NCI-H2029 (cell line): ENCODE data around the gene MKNK2.
A peak's percentile ranks its signal among the peaks of the same experiment; 100 is the strongest.

ENCODE experiments used
- DNase-seq: peaks from one replicate; lab custom pipeline; 2025; lab: John Stamatoyannopoulos, UW

Gene MKNK2

GRCh38 chr19:2057484-2058469 is 6.7 kb upstream of the MKNK2 start:
- no peak for DNase-seq

GRCh38 chr19:2056837-2057192 is 5.8 kb upstream of the MKNK2 start:
- DNase-seq = no peak

- peak; percentile 64 for DNase-seq
These were observed 5.1 kb upstream of the MKNK2 start for GRCh38 chr19:2055931-2056836.

- DNase-seq = no peak
These were observed 3.7 kb upstream of the MKNK2 start for GRCh38 chr19:2054763-2055162.

GRCh38 chr19:2053601-2054389 is 2.8 kb upstream of the MKNK2 start:
- DNase-seq = peak; percentile 46

- peak; percentile 34 for DNase-seq
These were observed 995 bp upstream of the MKNK2 start for GRCh38 chr19:2051773-2052704.

- no peak for DNase-seq
These were observed 574 bp downstream of the MKNK2 start for GRCh38 chr19:2050349-2050990.

- DNase-seq = peak; percentile 78
These were observed 1.2 kb downstream of the MKNK2 start for GRCh38 chr19:2049741-2050348.

- DNase-seq = no peak
These were observed 1.9 kb downstream of the MKNK2 start for GRCh38 chr19:2048959-2049740.

GRCh38 chr19:2048104-2048958 is 2.7 kb downstream of the MKNK2 start:
- no peak for DNase-seq

- DNase-seq = no peak
These were observed 3.5 kb downstream of the MKNK2 start for GRCh38 chr19:2047449-2048103.

- DNase-seq = no peak
These were observed 4.0 kb downstream of the MKNK2 start for GRCh38 chr19:2047076-2047448.

- no peak for DNase-seq
These were observed 4.8 kb downstream of the MKNK2 start for GRCh38 chr19:2046046-2046907.

GRCh38 chr19:2045501-2046045 is 5.5 kb downstream of the MKNK2 start:
- DNase-seq = no peak

GRCh38 chr19:2044709-2045500 is 6.1 kb downstream of the MKNK2 start:
- no peak for DNase-seq
